NCI-H524 treated with DMSO at 0.1 percent for 48 hours (cell line): ENCODE data around the gene FAR1.

Source experiments
- DNase-seq: peaks from one replicate; lab custom pipeline; 2025; lab: John Stamatoyannopoulos, UW

FAR1 gene

DNA sequence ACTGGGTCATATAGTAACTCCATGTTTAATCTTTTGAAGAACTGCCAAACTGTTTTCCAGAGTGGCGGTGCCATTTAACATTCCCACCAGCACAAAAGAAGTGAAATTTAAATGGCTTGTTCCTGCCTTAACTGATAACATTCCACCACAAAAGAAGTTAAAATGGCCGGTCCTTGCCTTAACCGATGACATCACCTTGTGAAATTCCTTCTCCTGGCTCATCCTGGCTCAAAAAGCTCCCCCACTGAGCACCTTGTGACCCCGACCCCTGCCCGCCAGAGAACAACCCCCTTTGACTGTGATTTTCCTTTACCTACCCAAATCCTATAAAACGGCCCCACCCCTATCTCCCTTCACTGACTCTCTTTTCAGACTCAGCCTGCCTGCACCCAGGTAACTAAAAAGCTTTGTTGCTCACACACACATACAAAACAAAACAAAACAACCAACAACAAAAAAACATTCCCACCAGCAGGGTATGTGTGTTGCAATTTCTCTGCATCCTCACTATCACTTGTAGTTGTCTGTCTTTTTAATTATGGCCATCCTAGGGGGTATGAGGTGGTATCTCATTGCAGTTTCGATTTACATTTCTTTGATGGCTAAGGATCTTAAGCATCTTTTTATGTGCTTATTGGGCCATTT lies 109.0 kb downstream of the FAR1 start:
- DNase-seq = no peak

DNA sequence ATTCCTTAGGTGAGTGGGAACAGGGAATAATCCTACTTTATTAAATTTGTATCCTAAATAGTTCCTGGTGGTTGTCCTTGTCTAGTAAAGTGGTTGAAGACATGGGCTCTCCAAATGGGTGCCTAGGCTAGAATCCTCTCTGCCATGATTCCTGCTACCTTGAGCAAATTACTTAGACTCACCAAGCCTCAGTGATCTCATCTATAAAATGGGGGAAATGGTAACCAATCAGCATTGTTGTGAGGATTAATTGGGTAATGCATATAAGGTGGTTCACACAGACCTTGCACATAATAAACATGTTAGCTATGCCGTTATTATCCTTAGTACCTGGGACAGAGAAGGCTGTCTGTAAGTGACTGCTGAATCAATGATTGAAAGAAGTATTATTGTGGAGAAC lies 109.9 kb downstream of the FAR1 start:
- DNase-seq = no peak

- DNase-seq = no peak
Measured at GRCh38 chr11:13781153-13781552, 112.7 kb downstream of the FAR1 start.
